NB4 (cell line): ENCODE measurements around the gene BRD3.

ENCODE experiments used
- DNase-seq: peaks from one replicate; pipeline ENCODE4 v3.0.0; 2010; ENCODE audit warnings: low read depth
- H3K4me3 ChIP-seq: one replicate; pipeline ENCODE4 v1.5.1; 2011; ENCODE audit warnings: mild to moderate bottlenecking, low read depth, low read length, moderate library complexity
- CTCF ChIP-seq: IDR thresholded peaks from one replicate; pipeline ENCODE4 v1.5.1; 2012; ENCODE audit warnings: low read depth, low read length
- MAX ChIP-seq: IDR thresholded peaks from 2 replicates; pipeline ENCODE4 v1.6.1; 2011; ENCODE audit warnings: low read depth, low read length
- MYC ChIP-seq: IDR thresholded peaks from 2 replicates; pipeline ENCODE4 v1.6.1; 2011; ENCODE audit warnings: low read depth, low read length
- POLR2A ChIP-seq: IDR thresholded peaks from 2 replicates; pipeline ENCODE4 v1.6.1; 2011; ENCODE audit warnings: mild to moderate bottlenecking; ENCODE audit not compliant: insufficient read length; ENCODE audit errors: extremely low read depth

The BRD3 gene

GRCh38 chr9:134031783-134032182 is 36.0 kb downstream of the BRD3 start:
- no peak overlapping the region for H3K4me3 ChIP-seq
- TF ChIP-seq MYC (no peak), POLR2A (no peak), CTCF (no peak), MAX (no peak)
- DNase-seq, result no peak

GRCh38 chr9:134030821-134031470 is 36.9 kb downstream of the BRD3 start:
- DNase-seq, result no peak
- TF ChIP-seq CTCF, result no peak
- no peak for TF ChIP-seq POLR2A
- TF ChIP-seq MAX, result no peak
- TF ChIP-seq MYC, result no peak
- no peak overlapping the region for H3K4me3 ChIP-seq

GRCh38 chr9:134029248-134030226 is 38.3 kb downstream of the BRD3 start:
- H3K4me3 ChIP-seq, result no peak overlapping the region
- TF ChIP-seq CTCF (no peak), MYC (no peak), MAX (no peak), POLR2A (no peak)
- DNase-seq, result no peak

- TF ChIP-seq MYC, result no peak
- no peak for TF ChIP-seq CTCF
- TF ChIP-seq MAX, result no peak
- no peak for TF ChIP-seq POLR2A
- H3K4me3 ChIP-seq, result no peak overlapping the region
- no peak for DNase-seq
Observed at GRCh38 chr9:134028575-134029247, 39.1 kb downstream of the BRD3 start.

- TF ChIP-seq MAX, result no peak
- no peak for TF ChIP-seq CTCF
- no peak for TF ChIP-seq POLR2A
- no peak for TF ChIP-seq MYC
- DNase-seq, result no peak
Observed at GRCh38 chr9:134028076-134028475, 39.8 kb downstream of the BRD3 start.

More at GRCh38 chr9:134028076-134028475, 39.8 kb downstream of the BRD3 start:
- no peak overlapping the region for H3K4me3 ChIP-seq
